GM18517 (cell line): ENCODE measurements around the gene BIRC6.
"Not testable (repeated sequence)": the region's sequence is repeated elsewhere in the genome, so short reads cannot be mapped to it uniquely, and the experiment has no call there.

Experiments
- ATAC-seq: cut with Tn5 transposase; IDR thresholded peaks from one replicate; pipeline ENCODE4 v1.9.1; 2021; ENCODE audit warnings: mild to moderate bottlenecking, moderate library complexity; ENCODE audit not compliant: unreplicated experiment

Gene BIRC6

DNA sequence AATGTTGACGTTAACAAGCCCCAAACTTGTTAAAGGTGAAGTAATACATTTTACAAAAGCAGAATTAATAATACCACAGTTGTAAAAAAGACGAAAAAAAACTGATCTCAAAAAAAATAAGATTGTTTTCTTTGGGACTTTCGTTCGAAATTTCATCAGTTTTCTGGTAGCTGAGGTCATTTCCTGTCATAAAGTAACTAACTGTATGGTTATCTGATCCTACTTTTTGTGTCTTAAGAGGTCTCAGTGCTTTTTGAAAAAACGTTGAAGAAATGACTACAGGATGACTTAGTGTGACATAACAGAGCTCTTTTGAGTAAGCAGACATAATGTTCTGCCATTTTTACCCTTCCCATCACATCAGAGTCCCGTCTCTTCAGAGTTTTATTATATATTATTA lies 79.3 kb downstream of the BIRC6 start:
- ATAC-seq = no peak

DNA sequence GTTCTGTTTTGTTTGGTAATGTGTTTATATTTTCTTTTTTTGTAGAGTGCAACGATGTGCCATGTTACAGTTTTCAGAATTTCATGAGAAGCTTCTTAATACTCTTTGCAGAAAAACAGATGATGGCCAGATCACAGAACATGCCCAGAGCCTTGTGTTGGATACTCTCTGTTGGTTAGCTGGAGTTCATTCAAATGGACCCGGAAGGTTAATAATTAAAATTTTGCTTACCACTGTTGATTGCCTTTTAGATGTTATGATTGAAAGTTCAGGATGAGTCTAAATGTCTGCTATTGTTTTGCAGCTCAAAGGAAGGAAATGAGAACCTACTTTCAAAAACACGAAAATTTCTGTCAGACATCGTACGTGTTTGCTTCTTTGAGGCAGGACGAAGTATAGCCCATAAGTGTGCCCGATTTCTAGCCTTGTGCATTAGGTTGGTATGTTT lies 85.2 kb downstream of the BIRC6 start:
- no peak for ATAC-seq

DNA sequence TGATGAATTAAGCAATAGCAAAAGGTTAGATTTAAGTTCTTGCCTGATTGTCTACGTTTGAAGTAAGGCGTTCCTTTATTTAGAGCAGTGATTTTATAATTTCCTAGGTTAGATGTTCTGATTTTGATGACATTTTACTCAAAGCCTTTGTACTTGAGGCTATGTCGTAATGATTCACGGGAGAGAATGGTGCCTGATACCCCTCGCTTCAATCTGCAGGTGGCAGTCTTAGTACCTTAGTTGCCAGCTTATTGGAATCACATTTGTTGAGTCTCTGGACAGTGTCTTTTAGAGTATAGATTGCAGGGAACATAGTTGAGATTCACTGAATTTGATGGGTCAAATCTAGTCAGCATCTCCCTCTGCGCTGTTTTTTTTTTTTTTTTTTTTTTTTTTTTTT lies 89.5 kb downstream of the BIRC6 start:
- ATAC-seq = no peak

DNA sequence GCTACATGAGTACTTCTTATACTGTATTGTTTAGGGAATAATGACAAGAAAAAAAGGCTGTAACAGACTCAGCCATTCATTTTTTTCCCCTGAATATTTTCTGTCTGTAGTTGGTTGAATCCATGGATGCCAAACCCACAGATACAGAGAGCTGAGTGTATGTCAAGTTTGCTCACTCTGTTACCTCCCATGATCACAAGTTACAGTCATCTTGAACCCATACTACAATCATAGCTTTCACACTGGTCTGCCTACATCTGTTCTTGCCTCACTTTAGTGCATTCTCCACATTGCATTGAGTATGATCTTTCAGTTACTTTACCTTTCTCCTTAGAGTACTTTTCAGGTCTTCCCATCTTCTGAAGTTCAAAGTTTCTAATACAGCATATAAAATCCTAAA lies 94.0 kb downstream of the BIRC6 start:
- ATAC-seq = no peak

DNA sequence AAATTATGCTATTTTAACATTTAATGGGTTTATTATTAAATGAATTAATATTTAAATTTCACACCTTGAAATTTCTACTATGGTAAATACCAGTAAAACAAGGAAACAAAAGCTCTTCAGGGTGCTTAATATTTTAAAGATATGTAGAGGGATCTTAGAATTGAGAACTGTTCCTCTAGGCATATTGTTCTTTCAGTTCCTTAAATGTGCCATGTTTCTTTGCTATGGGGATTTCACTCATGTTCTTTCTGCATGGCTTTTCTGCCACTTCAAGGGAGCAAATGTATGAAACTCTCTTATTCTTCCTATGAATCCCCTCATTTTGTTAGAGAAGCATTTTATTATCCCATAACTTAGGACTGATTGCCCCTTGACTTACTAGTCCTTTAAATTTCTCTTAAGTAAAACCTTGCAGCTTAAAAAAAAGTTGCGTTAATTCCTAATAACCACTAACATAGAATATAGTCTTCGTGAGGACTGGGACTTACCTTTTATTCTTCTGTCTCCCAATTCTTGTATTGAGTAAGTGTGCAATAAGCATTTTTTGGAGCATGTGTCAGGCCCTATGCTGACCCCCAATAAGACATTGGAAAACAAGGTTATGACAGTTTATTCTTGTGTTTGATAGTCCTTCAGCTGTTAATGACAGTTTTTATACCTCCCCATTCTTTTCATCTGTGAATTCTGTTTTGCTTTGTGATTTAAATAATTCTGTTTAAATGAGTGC lies 95.7 kb downstream of the BIRC6 start:
- no peak for ATAC-seq

DNA sequence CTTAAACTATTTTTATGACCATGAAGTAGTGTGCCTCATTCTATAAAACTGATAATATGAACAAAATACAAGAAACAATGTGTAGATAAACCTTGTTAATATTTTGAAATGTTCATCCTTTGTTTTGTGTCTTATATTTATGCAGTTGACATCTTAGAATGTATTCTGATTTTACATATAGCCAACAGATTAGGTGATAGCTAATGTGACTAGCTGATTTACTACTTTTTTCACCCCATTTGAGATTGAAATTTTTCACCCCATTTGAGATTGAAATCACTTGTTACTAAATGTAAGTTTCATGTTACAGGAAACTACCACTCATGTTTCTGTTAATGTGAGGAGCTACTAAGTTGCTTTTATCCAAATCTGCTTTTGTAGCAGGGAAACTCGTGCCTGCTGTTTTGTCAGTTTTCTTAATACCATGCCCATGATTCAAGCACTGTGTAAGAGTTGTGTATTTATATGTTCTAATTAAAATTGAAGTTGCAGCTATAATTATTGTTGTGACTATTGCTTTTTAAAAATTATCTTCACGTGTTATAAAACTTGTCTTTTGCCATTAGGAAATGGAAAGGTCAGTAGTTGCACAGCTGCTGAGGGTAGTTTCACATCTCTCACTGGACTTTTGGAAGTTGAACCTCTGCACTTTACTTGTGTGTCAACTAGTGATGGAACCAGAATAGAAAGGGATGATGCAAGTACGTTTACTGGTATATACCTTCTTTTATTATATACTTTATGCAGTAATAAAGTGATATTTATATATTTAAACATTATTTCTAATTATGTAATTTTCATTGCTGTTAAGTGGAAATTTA lies 96.6 kb downstream of the BIRC6 start:
- ATAC-seq = no peak

DNA sequence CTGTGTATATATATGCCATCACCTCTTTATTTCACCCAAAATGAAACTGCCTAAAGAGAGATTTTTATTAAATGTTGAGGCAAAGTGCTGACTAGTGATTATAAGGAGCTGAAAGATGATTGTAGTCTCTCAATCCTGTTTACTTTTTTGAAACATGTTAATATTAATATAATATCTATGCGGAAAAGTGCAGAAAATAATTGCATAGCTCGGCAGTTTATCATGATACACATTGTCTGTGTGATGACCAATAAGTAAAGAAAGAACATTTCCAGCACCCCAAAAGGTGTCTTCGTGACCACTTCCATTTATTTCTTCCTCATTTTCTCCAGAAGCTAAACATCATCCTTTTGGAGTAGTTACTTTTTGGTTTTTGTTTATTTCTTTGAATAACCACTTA lies 99.0 kb downstream of the BIRC6 start:
- no peak for ATAC-seq

DNA sequence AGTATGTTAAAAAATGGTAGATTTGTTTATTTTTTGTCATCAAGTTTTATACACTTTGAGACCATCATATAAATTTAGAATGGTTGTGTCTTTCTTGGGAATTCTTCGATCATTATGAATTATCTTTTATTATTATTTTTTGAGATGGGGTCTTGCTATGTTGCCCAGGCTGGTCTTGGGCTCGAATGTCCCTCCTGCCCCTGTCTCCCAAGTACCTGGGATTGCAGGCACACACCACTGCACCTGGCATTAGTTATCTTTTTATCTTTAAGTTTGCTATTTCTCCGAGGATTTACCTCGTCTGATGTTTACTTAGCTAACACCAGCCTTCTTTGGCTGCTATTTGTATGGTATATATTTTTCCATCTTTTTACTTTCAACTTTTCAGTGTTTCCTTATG lies 100.0 kb downstream of the BIRC6 start:
- ATAC-seq = no peak

DNA sequence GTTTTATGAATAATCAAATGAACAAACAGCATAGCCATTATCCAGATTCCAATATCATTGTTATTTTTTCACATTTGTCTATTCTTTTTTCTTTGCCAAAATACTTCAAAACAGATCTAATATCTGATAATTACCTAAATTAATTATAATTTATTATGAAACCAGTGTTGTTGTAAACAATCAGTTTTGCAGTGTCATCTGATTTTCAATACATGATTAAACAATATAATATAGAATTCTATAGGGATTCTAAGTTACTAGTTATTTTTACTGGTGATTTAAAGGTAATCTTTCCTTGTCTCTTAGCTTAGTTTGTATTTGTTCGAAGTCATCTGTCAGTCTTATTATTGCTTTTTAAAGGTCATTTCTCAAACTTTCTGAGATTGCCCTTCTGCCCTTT lies 101.0 kb downstream of the BIRC6 start:
- ATAC-seq = no peak

DNA sequence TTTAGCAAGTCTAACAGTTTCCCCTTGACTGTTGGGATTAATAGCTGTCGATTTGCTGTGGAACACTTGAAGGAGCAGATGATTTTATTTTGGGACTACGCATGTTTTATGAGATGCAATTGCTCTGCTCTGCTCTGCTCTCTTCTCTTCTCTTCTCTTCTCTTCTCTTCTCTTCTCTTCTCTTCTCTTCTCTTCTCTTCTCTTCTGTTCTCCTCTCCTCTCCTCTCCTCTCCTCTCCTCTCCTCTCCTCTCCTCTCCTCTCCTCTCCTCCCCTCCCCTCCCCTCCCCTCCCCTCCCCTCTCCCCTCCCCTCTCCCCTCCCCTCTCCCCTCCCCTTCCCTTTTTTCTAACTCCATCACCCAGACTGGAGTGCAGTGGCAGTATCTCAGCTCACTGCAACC lies 104.0 kb downstream of the BIRC6 start:
- not testable (repeated sequence) for ATAC-seq

DNA sequence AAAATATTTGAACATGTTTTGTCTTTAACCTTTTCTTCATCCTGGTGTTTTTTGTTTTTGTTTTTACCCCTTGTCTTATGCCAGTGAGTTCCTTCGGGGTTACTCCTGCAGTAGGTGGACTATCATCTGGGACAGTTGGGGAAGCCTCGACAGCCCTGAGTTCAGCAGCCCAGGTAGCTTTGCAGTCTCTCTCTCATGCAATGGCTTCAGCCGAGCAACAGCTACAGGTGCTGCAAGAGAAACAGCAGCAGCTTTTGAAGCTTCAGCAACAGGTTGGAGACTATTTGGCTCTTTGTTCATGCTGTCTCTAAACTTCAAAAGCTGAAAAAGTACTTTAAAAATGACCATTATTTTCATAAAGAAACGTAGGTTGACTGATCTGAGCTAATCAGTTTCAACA lies 106.3 kb downstream of the BIRC6 start:
- ATAC-seq = no peak

DNA sequence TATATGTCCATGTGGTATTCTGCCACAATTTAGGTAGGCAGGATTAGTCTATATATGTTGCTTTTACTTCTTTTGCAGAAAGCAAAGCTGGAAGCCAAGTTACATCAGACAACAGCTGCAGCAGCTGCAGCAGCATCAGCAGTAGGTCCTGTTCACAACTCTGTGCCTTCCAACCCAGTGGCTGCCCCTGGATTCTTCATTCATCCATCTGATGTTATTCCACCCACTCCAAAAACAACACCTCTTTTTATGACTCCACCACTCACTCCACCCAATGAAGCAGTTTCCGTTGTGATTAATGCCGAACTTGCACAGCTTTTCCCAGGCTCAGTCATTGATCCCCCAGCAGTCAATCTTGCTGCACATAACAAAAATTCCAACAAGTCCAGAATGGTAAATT lies 107.6 kb downstream of the BIRC6 start:
- no peak for ATAC-seq

DNA sequence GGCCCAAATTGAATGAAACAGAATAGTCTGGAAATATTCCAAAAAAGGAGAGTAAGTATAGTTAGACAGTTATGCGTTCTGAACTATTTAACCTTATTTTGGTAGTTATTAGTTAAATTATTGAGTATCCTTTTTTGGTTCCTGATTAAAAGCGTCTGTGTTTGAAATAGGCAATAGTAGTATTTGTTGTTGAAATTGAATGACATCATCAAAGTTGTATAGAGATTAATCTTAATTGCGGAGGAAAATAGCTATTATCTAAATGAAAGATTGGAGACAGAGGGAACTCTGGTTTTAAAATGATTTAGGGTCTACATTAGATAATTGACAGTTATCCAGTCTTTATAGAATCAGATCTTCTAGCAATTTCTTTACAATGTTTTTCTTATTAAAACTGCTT lies 115.8 kb downstream of the BIRC6 start:
- ATAC-seq = no peak

DNA sequence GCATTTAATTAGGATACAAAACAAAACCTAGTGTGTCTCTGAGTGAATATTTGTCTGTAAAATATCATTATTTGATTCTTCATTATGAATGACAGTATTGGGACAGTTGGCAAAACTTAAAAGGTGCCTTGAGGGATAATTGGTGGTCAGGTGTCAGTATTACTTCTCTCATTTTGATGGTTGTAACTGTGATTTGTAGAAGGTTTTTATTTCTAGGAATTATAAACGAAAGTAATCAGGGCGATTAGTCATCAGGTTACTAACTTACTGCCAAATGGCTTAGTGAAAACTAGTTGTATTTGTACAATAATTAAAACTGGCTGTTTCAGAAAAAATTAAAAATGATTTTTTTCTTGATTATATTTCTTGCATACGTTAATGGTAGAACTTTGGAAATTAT lies 117.6 kb downstream of the BIRC6 start:
- ATAC-seq = no peak

DNA sequence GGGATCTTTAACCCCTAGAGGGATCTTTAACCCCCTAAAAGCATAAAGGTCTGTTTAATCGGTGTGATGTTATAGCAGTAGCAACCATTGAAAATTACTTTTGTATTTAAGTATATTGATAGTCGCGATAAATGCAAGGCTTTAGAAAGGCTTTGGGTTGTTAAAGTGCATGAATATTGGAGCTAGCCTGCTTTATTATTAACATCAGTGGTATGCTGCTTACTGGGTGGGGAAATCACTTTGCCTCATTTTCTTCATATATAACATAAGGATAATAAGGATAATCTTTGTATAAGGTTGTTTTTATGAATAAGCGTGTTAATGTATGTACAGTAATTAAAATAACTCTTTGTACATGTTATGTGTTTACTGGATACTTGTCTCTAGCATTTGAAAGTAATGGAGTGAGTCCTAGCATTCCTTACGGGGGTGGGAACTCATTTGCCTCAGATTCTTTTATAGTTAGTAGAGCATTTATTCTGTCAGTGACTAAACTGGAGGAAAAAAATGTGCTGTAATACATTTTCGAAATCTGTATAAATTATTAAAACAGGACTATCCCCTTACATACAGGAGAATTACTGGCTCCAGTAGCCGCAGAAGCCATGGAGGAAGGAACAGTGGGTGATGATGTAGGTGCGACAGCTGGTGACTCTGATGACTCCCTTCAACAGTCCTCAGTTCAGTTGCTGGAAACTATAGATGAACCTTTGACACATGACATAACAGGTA lies 122.2 kb downstream of the BIRC6 start:
- no peak for ATAC-seq

DNA sequence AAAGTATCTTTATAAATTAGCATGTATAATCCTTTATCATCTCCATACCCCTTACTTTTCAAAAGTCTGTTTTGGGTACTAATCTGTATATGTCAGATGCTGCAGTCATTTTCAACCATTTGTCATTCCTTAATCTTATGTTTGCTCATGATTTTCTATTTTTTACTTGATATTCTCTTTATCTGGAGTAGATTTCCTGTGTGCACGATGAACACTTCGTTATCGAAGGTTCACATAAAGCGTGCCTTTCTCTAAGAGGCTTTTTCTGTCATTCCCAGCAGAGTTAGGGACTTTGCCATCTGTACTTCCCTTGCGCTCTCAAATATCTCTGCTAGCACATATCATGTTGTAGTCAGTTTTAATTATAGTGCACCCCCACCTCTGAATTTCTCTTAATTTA lies 123.2 kb downstream of the BIRC6 start:
- no peak for ATAC-seq

DNA sequence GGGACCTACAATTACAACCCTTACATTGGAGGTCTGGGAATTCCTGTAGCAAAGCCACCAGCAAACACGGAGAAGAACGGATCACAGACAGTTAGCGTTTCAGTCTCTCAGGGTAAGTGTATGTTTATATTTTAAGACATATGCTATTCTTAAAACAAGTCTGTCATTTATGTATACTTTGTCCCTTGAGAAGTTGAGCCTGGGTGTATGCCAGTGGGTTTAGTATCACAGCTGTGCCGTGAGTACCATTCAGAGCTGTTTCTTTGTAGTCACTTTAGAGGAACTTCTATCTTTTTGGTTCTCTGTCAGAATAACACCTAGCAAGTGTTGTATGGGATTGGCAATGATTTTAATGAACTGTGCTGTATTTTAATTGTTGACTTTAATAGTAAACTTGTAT lies 125.6 kb downstream of the BIRC6 start:
- no peak for ATAC-seq

DNA sequence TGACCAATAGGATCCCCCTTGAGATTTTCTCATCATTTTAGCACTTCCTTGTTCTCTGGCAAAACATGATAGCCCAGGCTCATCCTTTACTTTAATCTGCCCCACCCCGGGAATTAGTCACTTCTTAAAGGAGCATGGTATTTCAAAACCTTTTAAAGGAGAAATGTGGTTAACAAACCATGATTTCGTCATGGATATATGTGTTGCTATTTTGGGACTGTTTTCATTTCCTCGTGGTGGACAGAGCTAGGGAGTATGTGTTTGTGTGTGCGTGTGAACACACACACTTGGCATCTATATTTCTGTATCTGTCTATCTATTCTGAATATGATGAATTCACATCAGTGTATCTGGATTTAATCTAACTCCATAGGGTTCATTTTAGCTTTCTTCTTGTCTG lies 128.1 kb downstream of the BIRC6 start:
- no peak for ATAC-seq

DNA sequence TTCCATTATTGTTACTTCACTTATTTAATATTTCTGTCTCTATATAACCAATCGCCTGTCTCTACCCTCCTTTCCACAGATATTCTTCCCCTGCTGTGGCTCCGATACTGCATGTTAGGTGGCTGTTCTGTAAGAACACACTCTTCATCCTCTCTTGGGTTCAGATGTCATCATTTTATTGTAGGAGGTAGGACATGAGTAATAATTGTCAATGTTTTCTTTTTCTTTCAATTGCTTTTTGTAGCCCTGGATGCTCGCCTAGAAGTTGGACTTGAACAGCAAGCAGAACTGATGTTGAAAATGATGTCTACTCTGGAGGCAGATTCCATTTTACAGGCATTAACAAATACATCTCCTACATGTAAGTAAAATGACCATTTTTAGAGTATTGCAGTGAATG lies 128.6 kb downstream of the BIRC6 start:
- no peak for ATAC-seq

DNA sequence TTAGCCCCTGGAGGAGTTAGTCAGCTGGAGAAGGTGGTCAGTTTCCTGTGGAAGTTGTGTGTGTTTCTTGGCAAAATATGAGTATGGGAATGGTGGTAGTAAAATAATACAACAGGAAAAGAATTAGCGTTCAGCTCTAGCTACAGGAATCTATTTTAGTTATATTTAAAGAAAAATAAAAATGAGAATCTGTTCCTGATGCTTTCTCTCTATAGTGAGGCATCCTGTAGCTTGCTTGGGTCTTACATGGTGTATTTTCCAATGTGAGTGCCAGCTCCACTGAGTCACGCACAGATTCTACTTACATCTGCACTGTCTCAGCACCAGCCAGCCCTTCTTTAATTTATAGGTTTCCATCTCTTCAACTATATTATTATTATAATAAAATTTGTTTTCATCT lies 132.2 kb downstream of the BIRC6 start:
- no peak for ATAC-seq

DNA sequence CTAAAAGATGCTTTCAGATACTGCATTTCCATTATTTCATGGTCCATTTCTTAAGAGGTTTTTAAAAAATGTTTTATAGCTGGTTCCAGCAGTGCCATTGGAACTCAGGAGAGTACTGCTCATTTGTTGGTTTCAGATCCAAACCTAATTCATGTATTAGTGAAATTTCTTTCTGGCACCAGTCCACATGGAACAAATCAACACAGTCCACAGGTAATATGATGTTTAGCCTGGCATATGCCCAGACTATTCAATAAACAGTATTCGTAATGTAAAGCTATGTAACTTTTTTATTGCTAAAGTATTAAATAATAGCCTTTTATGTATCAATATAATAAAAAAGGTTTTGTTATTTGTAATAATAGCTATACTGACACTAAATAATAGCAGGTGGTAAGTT lies 134.5 kb downstream of the BIRC6 start:
- ATAC-seq = no peak

DNA sequence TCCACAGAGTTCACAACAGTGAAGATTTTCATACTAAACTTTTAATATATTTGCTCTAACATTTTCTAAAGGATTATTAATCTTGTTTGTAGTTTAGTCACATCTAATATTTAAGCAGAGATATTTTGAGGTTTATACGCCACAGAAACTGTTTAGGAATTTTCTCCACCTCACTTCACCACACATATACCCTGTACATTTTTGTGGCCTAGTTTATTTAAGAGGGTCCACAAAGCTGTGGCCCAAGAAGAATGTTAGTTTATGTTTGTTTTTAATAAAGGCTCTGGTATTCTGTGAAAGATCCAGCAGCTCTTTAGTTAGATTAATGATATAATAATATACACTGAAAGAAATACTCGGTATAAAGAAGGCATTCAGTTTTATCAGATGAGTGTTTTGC lies 138.3 kb downstream of the BIRC6 start:
- no peak for ATAC-seq
